ENCODE results near the gene NUSAP1. TPM values are rescaled to one million over a fixed set of nuclear protein-coding genes. Genes with fewer than 3 reads are reported as not detected.
A peak's percentile ranks its signal among the peaks of the same experiment; 100 is the strongest.
"Not testable (repeated sequence)": the region's sequence is repeated elsewhere in the genome, so short reads cannot be mapped to it uniquely, and the experiment has no call there.

Gene NUSAP1
- total RNA-seq, 1 experiment from 2014 or later = 146 TPM

- TF ChIP-seq, protein P1, sequence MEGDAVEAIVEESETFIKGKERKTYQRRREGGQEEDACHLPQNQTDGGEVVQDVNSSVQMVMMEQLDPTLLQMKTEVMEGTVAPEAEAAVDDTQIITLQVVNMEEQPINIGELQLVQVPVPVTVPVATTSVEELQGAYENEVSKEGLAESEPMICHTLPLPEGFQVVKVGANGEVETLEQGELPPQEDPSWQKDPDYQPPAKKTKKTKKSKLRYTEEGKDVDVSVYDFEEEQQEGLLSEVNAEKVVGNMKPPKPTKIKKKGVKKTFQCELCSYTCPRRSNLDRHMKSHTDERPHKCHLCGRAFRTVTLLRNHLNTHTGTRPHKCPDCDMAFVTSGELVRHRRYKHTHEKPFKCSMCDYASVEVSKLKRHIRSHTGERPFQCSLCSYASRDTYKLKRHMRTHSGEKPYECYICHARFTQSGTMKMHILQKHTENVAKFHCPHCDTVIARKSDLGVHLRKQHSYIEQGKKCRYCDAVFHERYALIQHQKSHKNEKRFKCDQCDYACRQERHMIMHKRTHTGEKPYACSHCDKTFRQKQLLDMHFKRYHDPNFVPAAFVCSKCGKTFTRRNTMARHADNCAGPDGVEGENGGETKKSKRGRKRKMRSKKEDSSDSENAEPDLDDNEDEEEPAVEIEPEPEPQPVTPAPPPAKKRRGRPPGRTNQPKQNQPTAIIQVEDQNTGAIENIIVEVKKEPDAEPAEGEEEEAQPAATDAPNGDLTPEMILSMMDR (IDR thresholded peaks at IDR 0.05 in 2 of 3, conservative IDR thresholded peaks at IDR 0.05 in 1 of 3; ENCODE audit: borderline replicate concordance in 1 of 3, insufficient read depth in 1 of 3, low read depth in 2 of 3, low read length in 2 of 3) = peak in 1 of 3 experiments; percentile 38; a peak in 2 of 6 replicates
- TF ChIP-seq POLR2A (IDR thresholded peaks at IDR 0.05; ENCODE audit: borderline replicate concordance, extremely low read depth, insufficient read depth, insufficient read length) (peak; percentile 98), CBX3 (IDR thresholded peaks at IDR 0.05; ENCODE audit: low read depth) (no peak; the same call in none of the 2 replicates), CEBPB (IDR thresholded peaks at IDR 0.05; ENCODE audit: low read depth) (no peak)
Observed at GRCh38 chr15:41332194-41333025, at the start of gene NUSAP1, which contains the start of gene OIP5 (continued).

- Histone ChIP-seq H3K79me2 (ENCODE audit: insufficient read depth, low read length) (peaks cover 42% of the 10 kb centered on the region), H3K36me3 (ENCODE audit: control insufficient read depth in 1 of 2, insufficient read depth in 2 of 2, low read length in 2 of 2) (peaks cover 17 to 39% of the 10 kb centered on the region in 2 experiments), H2AFZ (ENCODE audit: low read depth, low read length, poor library complexity, severe bottlenecking) (peak overlapping the region; percentile 96), H3K4me3 (replicated peaks in 1 of 2; ENCODE audit: low read depth in 1 of 2, low read length in 2 of 2) (peak overlapping the region; percentile 71 to 84), H3K4me1 (ENCODE audit: control insufficient read depth in 1 of 2, insufficient read depth in 2 of 2, low read length in 2 of 2) (peaks cover 9 to 32% of the 10 kb centered on the region in 2 experiments; a peak in 3 of 4 replicates), H3K4me2 (ENCODE audit: low read length) (peak overlapping the region; percentile 78), H3K27ac (ENCODE audit: low read depth, low read length) (peak overlapping the region; percentile 82), H3K9ac (ENCODE audit: low read length) (peak overlapping the region; percentile 96)
- DNase-seq (ENCODE audit: low read depth, low spot score); CTCF ChIA-PET; H3K9me2 ChIP-seq (ENCODE audit: insufficient read depth); ATAC-seq; H3K9me3 ChIP-seq (ENCODE audit: control insufficient read depth in 1 of 2, insufficient read depth in 1 of 2, low read depth in 1 of 2, low read length in 2 of 2); H3K27me3 ChIP-seq (ENCODE audit: insufficient read depth, low read length); H4K20me1 ChIP-seq (ENCODE audit: insufficient read depth): not testable (repeated sequence)
- intact Hi-C loops (cut with micrococcal nuclease) = loop anchor here (5.0 kb wide), 1 partner anchor 166 kb away; the partner anchor contains the start of gene INO80
- RAD21 ChIA-PET (ENCODE audit: low non-redundant PET in 1 of 2, low total read pairs in 2 of 2, uncharacterized antibody in 2 of 2, unreplicated experiment in 2 of 2) = interaction anchor here in 1 of 2 experiments (0.6 kb wide), 1 partner anchor 36 kb away, joined by 4 read pairs; no protein-coding TSS in a partner anchor
- POLR2A ChIA-PET = interaction anchor here (0.6 to 1.0 kb wide), 2 partner anchors 12 to 15 kb away, joined by 3 to 5 read pairs; no protein-coding TSS in a partner anchor
- BruUV-seq (replicated peaks) = TSS peak; percentile 99
Observed at GRCh38 chr15:41282980-41283652, 49.6 kb upstream of the NUSAP1 start.

Data from HCT116 (cell line).